Nephron progenitor cell (in vitro differentiated cells): ENCODE results near the gene HIP1R.
"Not testable (repeated sequence)": the region's sequence is repeated elsewhere in the genome, so short reads cannot be mapped to it uniquely, and the experiment has no call there.

Source experiments
- DNase-seq: peaks from one replicate; pipeline ENCODE4 v3.0.0; 2021
- H3K27ac Mint-ChIP-seq: 2 replicates; pipeline ENCODE4 v1.8.0; 2021; ENCODE audit warnings: mild to moderate bottlenecking, moderate library complexity, mixed read lengths
- H3K27me3 Mint-ChIP-seq: 2 replicates; pipeline ENCODE4 v1.8.0; 2021; ENCODE audit warnings: mild to moderate bottlenecking, low read depth, mixed read lengths; ENCODE audit not compliant: poor library complexity
- H3K36me3 Mint-ChIP-seq: 2 replicates; pipeline ENCODE4 v1.8.0; 2021; ENCODE audit warnings: low read depth, mixed read lengths
- H3K4me1 Mint-ChIP-seq: 2 replicates; pipeline ENCODE4 v1.8.0; 2021; ENCODE audit warnings: mixed read lengths
- H3K4me3 Mint-ChIP-seq: 2 replicates; pipeline ENCODE4 v1.8.0; 2021; ENCODE audit warnings: mild to moderate bottlenecking, moderate library complexity, mixed read lengths
- H3K9me3 Mint-ChIP-seq: 2 replicates; pipeline ENCODE4 v1.8.0; 2021; ENCODE audit warnings: mild to moderate bottlenecking, moderate library complexity, mixed read lengths
- CTCF ChIP-seq: fragments of 200-600 bp; sonication (generic); IDR thresholded peaks from 2 replicates; pipeline ENCODE4 v1.5.0; 2021; ENCODE audit warnings: antibody characterized with exemption

Gene HIP1R

GRCh38 chr12:122874081-122874480 lies 38.8 kb downstream of the HIP1R start:
- peaks cover 21% of the 10 kb centered on the region for H3K27me3 Mint-ChIP-seq
- H3K36me3 Mint-ChIP-seq, result peaks cover 19% of the 10 kb centered on the region
- no peak overlapping the region for H3K27ac Mint-ChIP-seq
- no peak for TF ChIP-seq CTCF
- H3K4me1 Mint-ChIP-seq, result peaks cover 55% of the 10 kb centered on the region
- no peak for DNase-seq
- H3K9me3 Mint-ChIP-seq, result no peaks in the 10 kb centered on the region
- H3K4me3 Mint-ChIP-seq, result no peak overlapping the region

- no peak overlapping the region for H3K27ac Mint-ChIP-seq
- TF ChIP-seq CTCF, result no peak
- no peak for DNase-seq
- peaks cover 2% of the 10 kb centered on the region for H3K36me3 Mint-ChIP-seq
- no peaks in the 10 kb centered on the region for H3K9me3 Mint-ChIP-seq
- H3K27me3 Mint-ChIP-seq, result peaks cover 21% of the 10 kb centered on the region
- H3K4me1 Mint-ChIP-seq, result peaks cover 71% of the 10 kb centered on the region
- no peak overlapping the region for H3K4me3 Mint-ChIP-seq
Observed at GRCh38 chr12:122875590-122876220, 40.4 kb downstream of the HIP1R start.

- not testable (repeated sequence) for H3K9me3 Mint-ChIP-seq, H3K27ac Mint-ChIP-seq, H3K4me3 Mint-ChIP-seq, H3K36me3 Mint-ChIP-seq, DNase-seq
- peaks cover 71% of the 10 kb centered on the region for H3K4me1 Mint-ChIP-seq
- peaks cover 21% of the 10 kb centered on the region for H3K27me3 Mint-ChIP-seq
Observed at GRCh38 chr12:122876281-122876680, 41.0 kb downstream of the HIP1R start.

GRCh38 chr12:122876731-122877130 lies 41.5 kb downstream of the HIP1R start:
- Mint-ChIP-seq H3K9me3 (no peaks in the 10 kb centered on the region), H3K27me3 (peaks cover 21% of the 10 kb centered on the region), H3K4me3 (no peak overlapping the region), H3K27ac (no peak overlapping the region), H3K4me1 (peaks cover 71% of the 10 kb centered on the region), H3K36me3 (no peaks in the 10 kb centered on the region)
- no peak for TF ChIP-seq CTCF
- DNase-seq, result no peak

- peaks cover 17% of the 10 kb centered on the region for H3K27me3 Mint-ChIP-seq
- no peak overlapping the region for H3K4me3 Mint-ChIP-seq
- peak overlapping the region; percentile 30 for H3K27ac Mint-ChIP-seq
- peaks cover 59% of the 10 kb centered on the region for H3K4me1 Mint-ChIP-seq
- H3K36me3 Mint-ChIP-seq, result peaks cover 5% of the 10 kb centered on the region
- no peak for DNase-seq
- no peak for TF ChIP-seq CTCF
- H3K9me3 Mint-ChIP-seq, result no peaks in the 10 kb centered on the region
Observed at GRCh38 chr12:122878780-122879612, 43.7 kb downstream of the HIP1R start.

GRCh38 chr12:122880155-122880667 lies 45.0 kb downstream of the HIP1R start:
- Mint-ChIP-seq H3K27ac (peak overlapping the region; percentile 93), H3K4me1 (peaks cover 63% of the 10 kb centered on the region), H3K27me3 (peaks cover 10% of the 10 kb centered on the region), H3K4me3 (peak overlapping the region; percentile 14), H3K9me3 (no peaks in the 10 kb centered on the region), H3K36me3 (peaks cover 5% of the 10 kb centered on the region)
- TF ChIP-seq CTCF, result no peak
- no peak for DNase-seq
